H9 (cell line): ENCODE results near the gene CRB3. TPM values are rescaled to one million over a fixed set of nuclear protein-coding genes. Genes with fewer than 3 reads are reported as not detected.
A peak's percentile ranks its signal among the peaks of the same experiment; 100 is the strongest.

Experiments
- DNase-seq: peaks from one replicate; pipeline ENCODE4 v3.0.0-alpha.2; 2017
- H2AFZ ChIP-seq: one replicate; pipeline ENCODE4 v1.6.1; 2013; ENCODE audit warnings: mild to moderate bottlenecking, low read length, control low read depth, moderate library complexity
- H2AK5ac ChIP-seq: 2 replicates; pipeline ENCODE4 v1.6.1; 2013; ENCODE audit warnings: low read length, control low read depth, mixed read lengths; ENCODE audit not compliant: insufficient read length
- H2BK120ac ChIP-seq: one replicate; pipeline ENCODE4 v1.6.1; 2013; ENCODE audit warnings: low read depth, mild to moderate bottlenecking, low read length, control low read depth, inconsistent platforms; ENCODE audit not compliant: poor library complexity, severe bottlenecking
- H2BK12ac ChIP-seq: 2 replicates; pipeline ENCODE4 v1.6.1; 2013; ENCODE audit warnings: low read length, control low read depth, mixed read lengths, low read depth; ENCODE audit not compliant: insufficient read length
- H2BK15ac ChIP-seq: 2 replicates; pipeline ENCODE4 v1.6.1; 2013; ENCODE audit warnings: low read depth, low read length, control low read depth
- H2BK20ac ChIP-seq: one replicate; pipeline ENCODE4 v1.6.1; 2013; ENCODE audit warnings: low read depth, mild to moderate bottlenecking, low read length, control low read depth, inconsistent platforms; ENCODE audit not compliant: poor library complexity, severe bottlenecking
- H2BK5ac ChIP-seq: 2 replicates; pipeline ENCODE4 v1.6.1; 2013; ENCODE audit warnings: low read length, control low read depth, mixed read lengths; ENCODE audit not compliant: insufficient read length
- H3K14ac ChIP-seq: 2 replicates; pipeline ENCODE4 v1.6.1; 2013; ENCODE audit warnings: low read length, control low read depth; ENCODE audit not compliant: insufficient read depth
- H3K18ac ChIP-seq: 2 replicates; pipeline ENCODE4 v1.6.1; 2013; ENCODE audit warnings: low read depth, mild to moderate bottlenecking, mixed read lengths, low read length, control low read depth; ENCODE audit not compliant: insufficient read length
- H3K23ac ChIP-seq: 2 replicates; pipeline ENCODE4 v1.6.1; 2013; ENCODE audit warnings: low read length, control low read depth, mixed read lengths, low read depth; ENCODE audit not compliant: insufficient read length
- H3K23me2 ChIP-seq: 2 replicates; pipeline ENCODE4 v1.6.1; 2013; ENCODE audit warnings: low read depth, mild to moderate bottlenecking, mixed read lengths, low read length, control low read depth; ENCODE audit not compliant: insufficient read length, poor library complexity, severe bottlenecking
- H3K27ac ChIP-seq: 2 replicates; pipeline ENCODE4 v1.5.1; 2013; ENCODE audit warnings: low read length, control low read depth, mixed read lengths, low read depth; ENCODE audit not compliant: insufficient read length
- H3K27me3 ChIP-seq: 2 replicates; pipeline ENCODE4 v1.6.1; 2013; ENCODE audit warnings: low read length, control low read depth, inconsistent platforms; ENCODE audit not compliant: insufficient read depth
- H3K4ac ChIP-seq: 2 replicates; pipeline ENCODE4 v1.6.1; 2013; ENCODE audit warnings: low read depth, mild to moderate bottlenecking, control low read depth, inconsistent platforms, low read length, moderate library complexity
- H3K4me1 ChIP-seq: 2 replicates; pipeline ENCODE4 v1.6.1; 2013; ENCODE audit warnings: low read length, control low read depth, inconsistent platforms; ENCODE audit not compliant: insufficient read depth
- H3K4me2 ChIP-seq: 2 replicates; pipeline ENCODE4 v1.6.1; 2013; ENCODE audit warnings: low read length, control low read depth, mixed read lengths; ENCODE audit not compliant: insufficient read length, insufficient read depth
- H3K56ac ChIP-seq: 2 replicates; pipeline ENCODE4 v1.6.1; 2013; ENCODE audit warnings: low read depth, mild to moderate bottlenecking, mixed read lengths, low read length, control low read depth; ENCODE audit not compliant: insufficient read length
- H3K79me1 ChIP-seq: 2 replicates; pipeline ENCODE4 v1.6.1; 2013; ENCODE audit warnings: low read depth, mild to moderate bottlenecking, moderate library complexity, low read length, control low read depth, inconsistent platforms; ENCODE audit not compliant: insufficient read depth, poor library complexity, severe bottlenecking
- H3K79me2 ChIP-seq: 2 replicates; pipeline ENCODE4 v1.6.1; 2013; ENCODE audit warnings: low read length, control low read depth, inconsistent platforms; ENCODE audit not compliant: insufficient read depth
- H3K9ac ChIP-seq: 2 replicates; pipeline ENCODE4 v1.6.1; 2013; ENCODE audit warnings: low read length, control low read depth, mixed read lengths; ENCODE audit not compliant: insufficient read length; ENCODE audit errors: extremely low read depth
- H3K9me3 ChIP-seq: one replicate; pipeline ENCODE4 v1.6.1; 2013; ENCODE audit warnings: low read depth, low read length, inconsistent platforms; ENCODE audit not compliant: control insufficient read depth
- H3T11ph ChIP-seq: one replicate; pipeline ENCODE4 v1.6.1; 2013; ENCODE audit warnings: mild to moderate bottlenecking, low read length, control low read depth, inconsistent platforms
- H4K20me1 ChIP-seq: one replicate; pipeline ENCODE4 v1.6.1; 2013; ENCODE audit not compliant: control insufficient read depth, insufficient read length, insufficient read depth
- H4K5ac ChIP-seq: 2 replicates; pipeline ENCODE4 v1.6.1; 2013; ENCODE audit warnings: low read depth, mild to moderate bottlenecking, mixed read lengths, low read length, control low read depth; ENCODE audit not compliant: insufficient read length
- H4K8ac ChIP-seq: replicated peaks from 2 replicates; pipeline ENCODE4 v1.6.1; 2013; ENCODE audit warnings: low read length, control low read depth, mixed read lengths, low read depth; ENCODE audit not compliant: insufficient read length
- H4K91ac ChIP-seq: 2 replicates; pipeline ENCODE4 v1.6.1; 2013; ENCODE audit warnings: low read depth, mild to moderate bottlenecking, moderate library complexity, mixed read lengths, low read length, control low read depth; ENCODE audit not compliant: insufficient read length
- H3K27ac Mint-ChIP-seq, 3 experiments: 2 replicates in 2 of 3; 3 replicates in 1 of 3; pipeline ENCODE4 v1.8.0; 2020 to 2021; ENCODE audit warnings: mixed read lengths in 3 of 3, mild to moderate bottlenecking in 1 of 3, moderate library complexity in 1 of 3
- H3K27me3 Mint-ChIP-seq: 2 replicates; pipeline ENCODE4 v1.8.0; 2021; ENCODE audit warnings: low read depth, mild to moderate bottlenecking, moderate library complexity, mixed read lengths
- H3K36me3 Mint-ChIP-seq, 3 experiments: 2 replicates in 2 of 3; 3 replicates in 1 of 3; pipeline ENCODE4 v1.8.0; 2020 to 2021; ENCODE audit warnings: low read depth in 3 of 3, mixed read lengths in 3 of 3; ENCODE audit not compliant: insufficient read depth in 1 of 3
- H3K4me1 Mint-ChIP-seq, 2 experiments: 2 replicates each; pipeline ENCODE4 v1.8.0; 2020; ENCODE audit warnings: mixed read lengths in 2 of 2
- H3K4me3 Mint-ChIP-seq, 2 experiments: 2 replicates in 1 of 2; 3 replicates in 1 of 2; pipeline ENCODE4 v1.8.0; 2020 to 2021; ENCODE audit warnings: mild to moderate bottlenecking in 2 of 2, mixed read lengths in 2 of 2, moderate library complexity in 1 of 2
- H3K9me3 Mint-ChIP-seq, 2 experiments: 2 replicates in 1 of 2; 3 replicates in 1 of 2; pipeline ENCODE4 v1.8.0; 2020; ENCODE audit warnings: mild to moderate bottlenecking in 2 of 2, mixed read lengths in 2 of 2, moderate library complexity in 1 of 2
- CTCF ChIP-seq: fragments of 200-600 bp; sonication (generic); conservative IDR thresholded peaks from 3 replicates; pipeline ENCODE4 v1.8.0; 2021; ENCODE audit warnings: antibody characterized with exemption, mild to moderate bottlenecking
- WGBS: extraction: QIAGEN DNeasy Blood & Tissue Kit; methylation state at CpG from one replicate; pipeline ENCODE4 v1.1.7; 2013; ENCODE audit warnings: missing lambda C conversion rate, low lambda C conversion rate, mixed read lengths; ENCODE audit not compliant: insufficient read length; ENCODE audit errors: extremely low coverage; 5-methylcytosine and 5-hydroxymethylcytosine counted together
- total RNA-seq: library from RNA; stranded (reverse); gene quantifications from 2 replicates; pipeline ENCODE4 v1.2.1, GENCODE V29; 2021

The CRB3 gene
- total RNA-seq, 1 experiment from 2014 or later: 32.1 TPM

- Histone ChIP-seq H2AK5ac (no peak within 1 kb of the TSS), H3K4ac (no peak within 1 kb of the TSS), H3K4me2 (no peak within 1 kb of the TSS), H3K23me2 (peaks cover 3% of the 10 kb centered on the region), H2BK15ac (no peak within 1 kb of the TSS), H3K4me1 (no peaks in the 10 kb centered on the region), H3K27me3 (no peaks in the 10 kb centered on the region), H2BK20ac (no peak within 1 kb of the TSS), H3K23ac (no peak within 1 kb of the TSS), H3K79me2 (no peaks in the 10 kb centered on the region), H3K79me1 (no peaks in the 10 kb centered on the region), H3K14ac (no peak within 1 kb of the TSS), H3K9ac (no peak within 1 kb of the TSS), H3K18ac (no peak within 1 kb of the TSS), H4K20me1 (no peaks in the 10 kb centered on the region), H4K8ac (no peak within 1 kb of the TSS), H2AFZ (no peak within 1 kb of the TSS), H2BK5ac (no peak within 1 kb of the TSS), H3K27ac (no peak within 1 kb of the TSS), H4K91ac (no peak within 1 kb of the TSS), H2BK120ac (no peak within 1 kb of the TSS), H4K5ac (no peak within 1 kb of the TSS), H3K56ac (no peak within 1 kb of the TSS), H2BK12ac (no peak within 1 kb of the TSS), H3T11ph (no peak within 1 kb of the TSS), H3K9me3 (no peaks in the 10 kb centered on the region)
- H3K36me3 Mint-ChIP-seq: no peaks in the 10 kb centered on the region
- peak; percentile 61 for DNase-seq
- WGBS: no CpG with 5 or more reads among the region's 24 CpGs
- TF ChIP-seq CTCF: peak; percentile 75
- H3K27me3 Mint-ChIP-seq: peaks cover 6% of the 10 kb centered on the region
- H3K9me3 Mint-ChIP-seq: no peaks in the 10 kb centered on the region
- H3K4me1 Mint-ChIP-seq: peaks cover 9 to 15% of the 10 kb centered on the region in 2 experiments
- peak within 1 kb of the TSS in 1 of 2 experiments; percentile 39; a peak in 2 of 5 replicates for H3K4me3 Mint-ChIP-seq
- 0 out of 7 replicates have a peak within 1 kb of the TSS, but pooled peaks of 1 of the 3 experiments have one; percentile 25 for H3K27ac Mint-ChIP-seq
Observed at GRCh38 chr19:6481541-6482342, 17.7 kb downstream of the CRB3 start, which contains the start of gene DENND1C. Gene DENND1C (minus strand): TSS chr19:6481787. CDS start chr19:6481695, 92 bp downstream.
